HAP-1 (cell line): ENCODE measurements around the gene BARHL2.
A peak's percentile ranks its signal among the peaks of the same experiment; 100 is the strongest.

Experiments used
- DNase-seq, 2 experiments: peaks; one replicate each; pipeline ENCODE4 v3.0.0-alpha.2; 2016 to 2020; ENCODE audit warnings: low spot score in 2 of 2
- H3K27me3 ChIP-seq: fragments of 250-450 bp; sonication (Bioruptor Pico); 2 replicates; pipeline ENCODE4 v1.5.1; 2020; ENCODE audit warnings: low read depth, mild to moderate bottlenecking, moderate library complexity
- H3K36me3 ChIP-seq: fragments of 250-450 bp; sonication (Bioruptor Pico); replicated peaks from 2 replicates; pipeline ENCODE4 v1.5.1; 2020; ENCODE audit warnings: mild to moderate bottlenecking
- H3K4me1 ChIP-seq: fragments of 250-450 bp; sonication (Bioruptor Pico); 2 replicates; pipeline ENCODE4 v1.5.1; 2020; ENCODE audit warnings: mild to moderate bottlenecking
- H3K4me3 ChIP-seq: fragments of 250-450 bp; sonication (Bioruptor Pico); 2 replicates; pipeline ENCODE4 v1.5.1; 2020; ENCODE audit warnings: mild to moderate bottlenecking, moderate library complexity
- H3K9me3 ChIP-seq: fragments of 250-450 bp; sonication (Bioruptor Pico); 2 replicates; pipeline ENCODE4 v1.5.1; 2020; ENCODE audit warnings: mild to moderate bottlenecking, moderate library complexity
- in situ Hi-C: fragments of 300-500 bp; cut with MboI; formaldehyde crosslinking; loops from 3 replicates; pipeline ENCODE4 v1.14.3; 2020; ENCODE audit warnings: low sequenced_read_pairs, inconsistent platforms, mixed read lengths

Gene BARHL2

DNA sequence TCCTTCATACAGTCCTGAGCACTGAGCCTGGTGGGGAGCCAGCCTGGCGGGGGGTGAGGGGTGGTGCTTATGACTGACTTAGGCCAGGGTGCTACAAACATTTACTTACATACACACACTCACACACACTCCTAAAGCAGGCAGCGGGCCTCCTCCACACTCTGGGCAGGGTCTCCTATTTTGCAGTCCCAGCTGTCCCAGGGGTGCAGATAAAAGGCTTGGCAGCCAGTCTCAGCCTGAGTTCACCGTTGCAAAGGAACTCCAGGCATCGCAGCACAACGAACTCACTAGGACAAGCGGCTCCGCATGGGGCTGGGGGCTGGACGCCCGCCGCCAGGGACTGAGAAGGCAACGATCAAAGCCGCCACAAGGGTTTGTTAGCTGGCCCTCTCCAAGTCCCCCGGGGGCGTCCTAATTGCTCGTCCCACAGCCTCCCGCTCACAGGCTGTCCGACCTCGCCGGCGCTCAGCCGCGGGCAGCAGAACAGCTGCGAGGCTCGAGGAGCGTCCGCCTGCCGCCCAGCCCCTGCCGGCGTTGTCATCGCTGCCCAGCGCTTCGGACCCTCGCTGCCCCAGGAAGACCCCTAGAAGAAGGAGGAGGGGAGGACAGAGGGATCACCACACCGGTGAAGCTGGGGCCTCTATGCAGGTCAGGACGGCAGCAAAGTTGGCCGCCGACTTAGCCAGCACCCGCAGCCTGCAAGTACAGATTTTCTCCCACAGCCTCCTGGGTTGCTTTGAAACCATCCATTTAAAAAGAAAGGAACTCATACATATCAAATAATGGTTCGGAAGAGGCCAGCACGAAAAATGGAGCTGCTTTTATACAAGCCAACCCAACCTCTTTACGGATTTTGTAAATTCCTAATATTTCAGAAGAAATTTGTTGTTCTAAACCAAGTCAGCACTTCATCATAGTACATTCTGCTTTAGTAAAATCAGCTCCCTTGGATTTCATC is 6.2 kb downstream of the BARHL2 start:
- no peak overlapping the region for H3K4me3 ChIP-seq
- DNase-seq, result no peak
- in situ Hi-C loops, result loop anchor here (25.0 kb wide), 2 partner anchors 251 to 451 kb away; no protein-coding TSS in a partner anchor
- H3K9me3 ChIP-seq, result no peaks in the 10 kb centered on the region
- H3K27me3 ChIP-seq, result peaks cover 23% of the 10 kb centered on the region
- no peaks in the 10 kb centered on the region for H3K36me3 ChIP-seq
- H3K4me1 ChIP-seq, result peaks cover 3% of the 10 kb centered on the region; the same call in 1 of the 2 replicates

DNA sequence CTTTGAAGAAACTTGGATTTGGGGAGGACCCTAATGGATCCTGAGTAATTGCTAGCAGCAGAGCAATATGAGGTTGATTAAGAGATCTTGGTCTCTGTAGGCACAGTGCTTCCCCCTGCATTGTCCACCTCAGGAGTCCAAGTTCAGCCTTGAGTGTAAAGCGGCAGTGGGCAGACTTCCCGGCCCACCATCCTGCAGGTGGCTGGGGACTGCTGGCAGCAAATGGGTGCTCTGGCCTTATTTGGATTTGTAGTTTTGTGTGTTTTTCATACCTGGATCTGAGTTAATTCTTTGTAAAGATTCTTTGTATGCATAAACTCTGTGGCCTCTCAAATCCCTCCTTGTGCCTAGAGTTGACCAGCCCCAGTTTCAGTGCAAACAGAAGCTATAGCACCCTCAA is 7.6 kb downstream of the BARHL2 start:
- H3K4me3 ChIP-seq, result no peak overlapping the region
- in situ Hi-C loops, result loop anchor here (25.0 kb wide), 2 partner anchors 253 to 453 kb away; no protein-coding TSS in a partner anchor
- no peaks in the 10 kb centered on the region for H3K36me3 ChIP-seq
- H3K27me3 ChIP-seq, result peaks cover 17% of the 10 kb centered on the region
- H3K4me1 ChIP-seq, result peaks cover 3% of the 10 kb centered on the region; the same call in 1 of the 2 replicates
- no peak for DNase-seq
- H3K9me3 ChIP-seq, result no peaks in the 10 kb centered on the region

DNA sequence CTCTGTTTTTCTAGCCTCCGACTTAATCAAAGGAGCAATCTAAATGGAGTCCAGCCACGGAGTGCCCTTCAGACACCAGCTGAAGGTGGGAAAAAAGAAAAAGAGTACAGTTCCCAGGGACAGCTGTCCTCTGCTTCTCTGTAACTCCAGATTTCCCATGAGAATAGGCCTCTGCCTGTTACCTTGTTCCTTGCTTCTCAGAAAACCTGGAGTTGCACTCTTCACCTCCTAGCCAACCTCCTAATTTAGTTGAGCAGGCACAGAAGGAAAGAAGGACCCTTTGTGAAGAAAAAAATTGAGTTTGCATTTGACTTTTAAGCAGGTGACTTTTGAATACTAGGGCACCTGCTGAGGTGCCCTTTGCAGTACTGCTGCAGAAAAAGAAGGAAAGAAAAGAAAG is 8.3 kb downstream of the BARHL2 start:
- in situ Hi-C loops, result loop anchor here (25.0 kb wide), 2 partner anchors 253 to 453 kb away; no protein-coding TSS in a partner anchor
- H3K9me3 ChIP-seq, result no peaks in the 10 kb centered on the region

DNA sequence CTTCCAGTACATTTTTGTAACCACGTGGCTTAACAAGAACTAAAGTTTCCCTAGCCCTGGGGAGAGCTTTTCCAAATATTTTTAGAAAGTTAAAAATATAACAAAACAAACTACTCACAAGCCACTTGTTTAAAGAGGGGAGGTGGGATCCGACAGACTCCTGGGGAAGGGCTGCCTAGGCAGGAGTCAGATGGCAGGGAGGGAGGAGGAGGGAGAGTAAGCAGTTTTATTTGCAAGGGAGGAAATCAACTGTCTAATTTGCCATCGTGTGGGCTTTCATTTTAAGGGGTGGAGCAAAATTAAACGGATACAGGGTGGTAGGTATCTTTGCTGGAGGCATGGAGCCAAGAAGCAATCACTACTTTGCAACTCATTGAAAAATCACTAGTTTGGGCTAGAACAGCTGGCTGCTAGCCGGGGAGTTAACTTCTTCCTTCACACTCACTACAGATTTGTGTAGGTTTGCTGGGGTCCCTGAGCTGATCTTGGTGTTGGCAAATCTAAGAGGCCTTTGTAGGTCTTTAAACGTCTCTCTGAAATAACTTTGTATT is 8.8 kb downstream of the BARHL2 start:
- no peaks in the 10 kb centered on the region for H3K36me3 ChIP-seq
- in situ Hi-C loops, result loop anchor here (25.0 kb wide), 2 partner anchors 254 to 454 kb away; no protein-coding TSS in a partner anchor
- H3K27me3 ChIP-seq, result peaks cover 17% of the 10 kb centered on the region
- DNase-seq, result no peak
- no peak overlapping the region for H3K4me3 ChIP-seq
- H3K9me3 ChIP-seq, result no peaks in the 10 kb centered on the region
- peaks cover 3% of the 10 kb centered on the region; the same call in 1 of the 2 replicates for H3K4me1 ChIP-seq

More for the DNA sequence above, 8.3 kb downstream of the BARHL2 start:
- peaks cover 3% of the 10 kb centered on the region; the same call in 1 of the 2 replicates for H3K4me1 ChIP-seq
- peaks cover 17% of the 10 kb centered on the region for H3K27me3 ChIP-seq
- H3K4me3 ChIP-seq, result no peak overlapping the region
- DNase-seq, result no peak
- no peaks in the 10 kb centered on the region for H3K36me3 ChIP-seq

DNA sequence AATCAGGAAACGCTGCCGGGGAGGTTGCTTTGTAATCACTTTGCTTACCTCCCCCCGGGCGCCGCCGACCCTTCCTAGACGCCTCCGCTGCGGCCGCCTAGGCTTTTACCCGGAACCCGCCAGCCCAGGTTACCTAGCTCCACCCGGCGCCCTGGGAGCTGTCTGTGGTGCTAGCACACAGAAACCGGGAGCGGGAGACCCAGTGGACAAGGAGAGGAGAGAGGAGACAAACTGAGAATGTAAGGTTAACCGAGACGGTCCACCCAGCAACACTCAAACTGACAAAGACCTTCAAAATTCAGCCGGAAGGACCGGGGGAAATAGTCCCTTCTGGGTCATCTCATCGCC is 9.8 kb downstream of the BARHL2 start:
- Histone ChIP-seq H3K27me3 (peaks cover 17% of the 10 kb centered on the region), H3K4me3 (peak overlapping the region; percentile 29), H3K4me1 (peaks cover 3% of the 10 kb centered on the region; the same call in 1 of the 2 replicates), H3K9me3 (no peaks in the 10 kb centered on the region), H3K36me3 (no peaks in the 10 kb centered on the region)
- in situ Hi-C loops, result loop anchor here (25.0 kb wide), 2 partner anchors 255 to 455 kb away; no protein-coding TSS in a partner anchor
- peak; percentile 52 to 84 for DNase-seq

DNA sequence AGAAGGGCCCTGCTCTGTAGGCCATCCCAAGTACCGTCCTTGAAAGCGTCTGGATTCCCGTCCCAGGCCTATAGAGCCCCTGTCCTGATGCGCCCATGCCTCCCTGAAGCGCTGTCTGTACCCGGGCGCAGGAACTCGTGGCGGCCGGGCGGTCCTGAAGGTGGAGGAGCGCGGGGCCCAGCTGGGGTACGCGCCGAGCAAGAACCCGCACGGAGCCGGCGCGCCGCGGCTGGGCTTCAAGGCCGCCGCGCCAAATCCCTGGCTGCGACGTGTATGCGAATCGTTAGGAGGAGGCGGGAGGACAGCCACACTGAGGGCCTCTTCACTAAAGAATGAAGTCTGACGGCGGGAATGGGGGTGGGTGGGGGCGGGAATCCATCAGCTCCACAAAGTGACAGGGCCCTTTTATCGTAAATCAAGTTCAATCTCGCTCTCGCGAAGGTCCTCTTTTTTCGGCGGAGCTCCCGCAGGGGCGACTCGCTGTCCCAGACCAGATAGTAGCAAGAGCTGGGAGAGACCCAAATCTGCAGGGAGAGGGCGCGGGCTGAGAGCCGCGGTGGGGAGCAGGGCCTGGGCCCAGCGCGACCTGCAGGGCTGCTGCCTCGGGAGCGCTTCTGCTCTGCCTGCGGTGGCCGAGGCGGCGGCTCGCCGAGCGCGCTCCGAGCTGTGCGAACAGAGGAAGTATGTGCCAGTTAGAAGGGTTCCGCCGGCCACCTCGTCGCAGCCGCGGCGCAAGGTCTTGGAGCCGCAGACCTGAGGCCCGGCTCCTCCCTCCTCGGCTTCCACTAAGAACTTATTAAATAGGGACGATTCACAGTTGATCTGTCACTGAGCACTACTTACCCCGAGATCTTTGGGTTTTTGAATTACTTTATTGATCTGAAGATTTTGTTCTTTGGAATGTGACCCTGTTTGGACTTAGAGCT is 10.4 kb downstream of the BARHL2 start:
- DNase-seq, result peak; percentile 57 to 72
- Histone ChIP-seq H3K27me3 (peaks cover 18% of the 10 kb centered on the region), H3K9me3 (no peaks in the 10 kb centered on the region), H3K4me3 (peak overlapping the region; percentile 29), H3K36me3 (no peaks in the 10 kb centered on the region), H3K4me1 (peaks cover 3% of the 10 kb centered on the region; the same call in 1 of the 2 replicates)
- in situ Hi-C loops, result loop anchor here (25.0 kb wide), 2 partner anchors 256 to 456 kb away; no protein-coding TSS in a partner anchor

DNA sequence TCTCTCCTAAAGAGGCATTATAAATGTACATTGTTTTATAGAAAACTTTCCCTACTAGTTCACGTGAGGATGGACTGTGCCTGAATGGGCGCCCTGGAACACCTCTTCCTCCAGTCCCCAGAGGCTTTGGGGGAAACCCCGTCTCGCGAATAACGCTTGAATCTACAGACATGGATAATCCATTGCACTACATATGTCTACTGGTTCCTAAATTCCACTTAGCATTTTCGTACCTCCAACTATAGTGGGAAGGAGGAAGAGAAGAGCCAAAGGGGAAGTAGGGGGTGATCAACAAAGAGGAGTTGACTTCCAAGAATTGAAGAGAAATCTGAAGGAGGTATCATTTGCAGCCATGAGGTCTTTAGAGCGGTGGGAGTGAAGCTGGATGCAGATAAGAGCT is 11.1 kb downstream of the BARHL2 start:
- H3K36me3 ChIP-seq, result no peaks in the 10 kb centered on the region
- peaks cover 3% of the 10 kb centered on the region; the same call in 1 of the 2 replicates for H3K4me1 ChIP-seq
- in situ Hi-C loops, result loop anchor here (25.0 kb wide), 2 partner anchors 256 to 456 kb away; no protein-coding TSS in a partner anchor
- H3K27me3 ChIP-seq, result peaks cover 18% of the 10 kb centered on the region
- no peaks in the 10 kb centered on the region for H3K9me3 ChIP-seq
- no peak for DNase-seq
- no peak overlapping the region for H3K4me3 ChIP-seq

DNA sequence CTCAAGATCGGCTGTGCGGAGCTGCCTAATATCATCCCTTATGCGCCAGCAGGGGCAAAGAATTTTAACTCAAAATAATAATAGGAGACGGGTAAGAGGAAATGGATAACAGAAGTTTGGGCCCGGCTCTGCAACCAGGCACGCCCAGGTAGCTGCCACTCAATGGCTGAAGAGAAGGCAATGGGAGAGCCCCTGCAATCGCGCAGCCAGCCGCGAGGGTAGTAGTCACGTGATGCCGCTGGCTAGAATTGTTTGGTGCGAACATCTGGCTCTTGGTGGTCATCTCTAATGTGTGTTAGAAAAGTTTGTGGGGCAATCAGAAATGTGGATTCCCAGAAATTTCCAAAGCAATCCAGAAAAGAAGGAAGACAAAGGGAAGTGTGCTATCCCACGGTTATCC is 12.3 kb downstream of the BARHL2 start:
- H3K9me3 ChIP-seq, result no peaks in the 10 kb centered on the region
- DNase-seq, result no peak
- no peaks in the 10 kb centered on the region for H3K36me3 ChIP-seq
- peaks cover 3% of the 10 kb centered on the region; the same call in 1 of the 2 replicates for H3K4me1 ChIP-seq
- H3K4me3 ChIP-seq, result no peak overlapping the region
- in situ Hi-C loops, result loop anchor here (25.0 kb wide), 2 partner anchors 257 to 457 kb away; no protein-coding TSS in a partner anchor
- peaks cover 18% of the 10 kb centered on the region for H3K27me3 ChIP-seq

DNA sequence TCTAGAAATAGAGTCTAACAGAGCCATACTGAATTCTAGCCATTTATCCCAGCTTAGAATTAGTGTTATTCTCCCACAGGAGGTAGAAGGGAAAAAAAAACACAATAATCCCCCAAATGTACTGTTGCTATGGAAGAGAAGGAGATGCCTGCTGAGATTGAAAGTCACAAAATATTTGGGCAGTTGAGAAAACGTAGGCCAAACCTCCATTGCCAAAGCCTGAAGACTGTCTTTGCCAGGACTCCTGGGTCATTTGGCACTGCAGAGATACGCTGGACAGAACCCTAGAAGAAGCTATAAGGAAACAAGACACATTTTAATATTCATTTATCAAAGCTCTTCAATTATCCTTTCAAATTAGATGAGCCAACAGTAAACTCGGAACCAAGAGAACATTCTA is 22.3 kb downstream of the BARHL2 start:
- Histone ChIP-seq H3K9me3 (no peaks in the 10 kb centered on the region), H3K4me1 (no peaks in the 10 kb centered on the region), H3K27me3 (peaks cover 21% of the 10 kb centered on the region), H3K36me3 (no peaks in the 10 kb centered on the region), H3K4me3 (no peak overlapping the region)
- no peak for DNase-seq
- in situ Hi-C loops, result no loop called here

DNA sequence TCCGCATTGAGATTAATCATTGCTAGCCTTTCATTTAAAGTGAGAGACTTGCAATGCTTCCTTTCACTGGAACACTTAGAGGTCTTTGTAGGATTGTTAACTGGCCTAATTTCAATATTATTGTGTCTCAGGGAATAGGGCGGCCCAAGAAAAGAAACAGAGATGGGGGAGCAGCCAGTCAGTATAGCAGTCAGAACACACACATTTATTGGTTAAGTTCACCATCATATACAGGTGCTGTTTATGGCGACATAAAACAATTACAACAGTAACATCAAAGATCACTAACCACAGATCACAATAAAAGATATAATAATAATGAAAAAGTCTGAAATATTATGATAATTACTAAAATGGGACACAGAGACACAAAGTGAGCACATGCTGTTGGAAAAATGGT is 29.4 kb downstream of the BARHL2 start:
- Histone ChIP-seq H3K4me1 (no peaks in the 10 kb centered on the region), H3K27me3 (0 out of 2 replicates have a peak, but pooled peaks cover 2% of the 10 kb centered on the region), H3K9me3 (no peaks in the 10 kb centered on the region), H3K4me3 (no peak overlapping the region), H3K36me3 (no peaks in the 10 kb centered on the region)
- in situ Hi-C loops, result no loop called here
- no peak for DNase-seq

DNA sequence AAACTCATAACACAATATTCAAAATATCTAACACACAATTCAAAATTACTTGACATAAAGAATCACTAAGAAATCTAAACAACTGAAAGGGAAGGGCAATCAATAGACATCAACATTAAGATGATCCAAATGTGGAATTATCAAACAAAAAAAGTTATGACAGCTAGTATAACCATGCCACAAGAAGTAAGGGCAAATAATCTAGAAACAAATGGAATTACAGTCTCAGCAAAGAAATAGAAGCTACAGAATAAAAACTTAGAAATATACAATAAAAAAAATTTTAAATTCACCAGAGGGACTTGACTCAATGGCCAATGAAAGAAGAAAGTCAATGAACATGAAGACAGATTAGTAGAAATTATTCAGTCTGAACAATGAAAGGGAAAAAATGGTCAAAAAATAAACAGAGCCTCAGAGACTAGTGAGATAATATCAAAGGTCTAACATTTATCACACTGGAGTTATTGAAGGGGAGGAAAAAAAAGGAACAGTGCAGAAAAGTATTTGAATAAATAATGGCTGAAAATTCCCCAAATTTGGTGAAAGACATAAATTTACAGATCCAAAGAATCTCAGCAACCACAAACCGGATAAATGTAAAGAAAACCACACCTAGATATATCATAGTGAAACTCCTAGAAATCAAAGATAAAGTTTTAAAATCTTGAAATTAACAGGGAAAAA is 41.8 kb downstream of the BARHL2 start:
- DNase-seq, result no peak
- Histone ChIP-seq H3K4me3 (no peak overlapping the region), H3K9me3 (no peaks in the 10 kb centered on the region), H3K36me3 (no peaks in the 10 kb centered on the region), H3K4me1 (no peaks in the 10 kb centered on the region; the same call in 1 of the 2 replicates), H3K27me3 (no peaks in the 10 kb centered on the region)
- in situ Hi-C loops, result no loop called here

DNA sequence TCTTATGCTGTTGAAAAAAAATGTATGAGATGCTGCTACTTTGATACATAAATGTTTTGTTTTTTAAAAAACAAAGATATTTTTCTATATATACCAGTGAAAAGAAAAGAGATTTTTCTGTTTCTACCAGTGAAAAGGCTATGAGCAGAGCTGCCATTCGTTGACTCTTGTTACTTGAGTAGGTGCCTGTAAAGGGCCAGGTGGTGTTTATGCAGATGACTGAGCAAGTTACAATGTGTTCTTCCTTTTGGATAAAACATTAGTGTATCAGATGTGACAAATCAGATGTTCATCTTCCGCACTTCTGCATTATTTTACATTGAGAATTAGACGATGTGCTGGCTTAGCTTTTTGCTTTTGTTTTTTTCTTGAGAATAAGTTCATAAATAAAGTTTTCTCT is 45.4 kb downstream of the BARHL2 start:
- no peaks in the 10 kb centered on the region for H3K27me3 ChIP-seq
- no peaks in the 10 kb centered on the region for H3K9me3 ChIP-seq
- DNase-seq, result no peak
- H3K36me3 ChIP-seq, result no peaks in the 10 kb centered on the region
- no peak overlapping the region for H3K4me3 ChIP-seq
- in situ Hi-C loops, result no loop called here
- no peaks in the 10 kb centered on the region; the same call in 1 of the 2 replicates for H3K4me1 ChIP-seq
